KMS-11 (cell line): ENCODE measurements around the gene COG2.

ENCODE experiments used
- H2AFZ ChIP-seq: fragments of 200-600 bp; sonication (generic); 2 replicates; pipeline ENCODE4 v1.6.1; 2016; ENCODE audit warnings: antibody characterized with exemption, mixed run types, low read depth
- H3K27ac ChIP-seq: fragments of 200-600 bp; sonication (generic); 2 replicates; pipeline ENCODE4 v1.6.1; 2016; ENCODE audit warnings: mild to moderate bottlenecking, mixed run types
- H3K27me3 ChIP-seq: fragments of 200-600 bp; sonication (generic); 2 replicates; pipeline ENCODE4 v1.6.1; 2017; ENCODE audit warnings: mild to moderate bottlenecking, low read depth, mixed run types, moderate library complexity; ENCODE audit not compliant: insufficient read depth
- H3K36me3 ChIP-seq: fragments of 200-600 bp; sonication (generic); 2 replicates; pipeline ENCODE4 v1.6.1; 2017; ENCODE audit warnings: mild to moderate bottlenecking, mixed run types; ENCODE audit not compliant: insufficient read depth
- H3K4me1 ChIP-seq: fragments of 200-600 bp; sonication (generic); 2 replicates; pipeline ENCODE4 v1.6.1; 2016; ENCODE audit warnings: mild to moderate bottlenecking, low read depth, mixed run types; ENCODE audit not compliant: poor library complexity, severe bottlenecking
- H3K4me2 ChIP-seq: fragments of 200-600 bp; sonication (generic); 2 replicates; pipeline ENCODE4 v1.7.0; 2016; ENCODE audit warnings: mild to moderate bottlenecking, mixed run types
- H3K4me3 ChIP-seq: fragments of 200-600 bp; sonication (generic); IDR thresholded peaks from 2 replicates; pipeline ENCODE4 v1.6.1; 2017; ENCODE audit warnings: low read depth, low read length, mixed read lengths; ENCODE audit not compliant: insufficient read depth
- H3K79me2 ChIP-seq: fragments of 200-600 bp; sonication (generic); 2 replicates; pipeline ENCODE4 v1.6.1; 2016; ENCODE audit warnings: low read depth, mixed run types; ENCODE audit not compliant: insufficient read depth
- H3K9ac ChIP-seq: fragments of 200-600 bp; sonication (generic); 2 replicates; pipeline ENCODE4 v1.6.1; 2016; ENCODE audit warnings: mild to moderate bottlenecking, mixed run types
- H4K20me1 ChIP-seq: fragments of 200-600 bp; sonication (generic); 2 replicates; pipeline ENCODE4 v1.6.1; 2016; ENCODE audit warnings: mild to moderate bottlenecking, mixed run types; ENCODE audit not compliant: insufficient read depth
- TF ChIP-seq, protein P1 (sequence below): fragments of 200-600 bp; sonication (generic); conservative IDR thresholded peaks from 2 replicates; pipeline ENCODE4 v1.6.1; 2017; ENCODE audit warnings: low read depth, mild to moderate bottlenecking, antibody characterized with exemption, low read length, moderate library complexity, mixed read lengths

COG2 gene

DNA sequence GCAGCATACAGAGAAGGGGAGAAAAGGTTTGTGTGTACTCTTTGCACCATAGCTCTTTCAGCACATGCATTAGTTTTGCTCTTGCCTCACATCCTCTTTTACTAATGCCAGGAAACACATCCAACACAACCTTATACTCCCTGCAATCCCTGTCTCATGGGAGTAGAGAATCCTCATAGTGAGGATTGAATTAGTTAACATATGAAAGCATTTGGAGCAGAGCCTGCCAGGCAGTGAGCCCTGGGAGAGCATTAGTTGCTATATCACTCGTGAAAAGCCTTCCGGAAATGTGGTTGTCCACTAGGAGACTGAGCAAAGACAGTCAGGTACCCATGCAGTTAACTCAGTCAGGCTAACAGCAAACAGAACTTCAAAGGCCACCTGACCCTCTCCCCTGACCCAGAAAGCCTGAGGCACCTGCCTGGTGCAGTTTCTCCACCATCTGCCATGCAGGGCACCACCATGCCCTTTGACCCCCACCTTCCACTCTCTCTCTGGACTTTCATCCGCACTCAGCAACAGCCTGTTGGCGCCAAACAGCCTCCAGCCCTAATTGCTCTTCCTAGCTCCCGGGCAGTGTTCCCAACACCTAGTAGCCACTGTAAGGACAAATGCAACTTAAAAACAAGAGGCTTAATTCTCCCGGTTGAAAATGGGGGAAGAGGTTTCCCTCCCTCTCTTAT is 86.6 kb downstream of the COG2 start:
- TF ChIP-seq, protein P1, sequence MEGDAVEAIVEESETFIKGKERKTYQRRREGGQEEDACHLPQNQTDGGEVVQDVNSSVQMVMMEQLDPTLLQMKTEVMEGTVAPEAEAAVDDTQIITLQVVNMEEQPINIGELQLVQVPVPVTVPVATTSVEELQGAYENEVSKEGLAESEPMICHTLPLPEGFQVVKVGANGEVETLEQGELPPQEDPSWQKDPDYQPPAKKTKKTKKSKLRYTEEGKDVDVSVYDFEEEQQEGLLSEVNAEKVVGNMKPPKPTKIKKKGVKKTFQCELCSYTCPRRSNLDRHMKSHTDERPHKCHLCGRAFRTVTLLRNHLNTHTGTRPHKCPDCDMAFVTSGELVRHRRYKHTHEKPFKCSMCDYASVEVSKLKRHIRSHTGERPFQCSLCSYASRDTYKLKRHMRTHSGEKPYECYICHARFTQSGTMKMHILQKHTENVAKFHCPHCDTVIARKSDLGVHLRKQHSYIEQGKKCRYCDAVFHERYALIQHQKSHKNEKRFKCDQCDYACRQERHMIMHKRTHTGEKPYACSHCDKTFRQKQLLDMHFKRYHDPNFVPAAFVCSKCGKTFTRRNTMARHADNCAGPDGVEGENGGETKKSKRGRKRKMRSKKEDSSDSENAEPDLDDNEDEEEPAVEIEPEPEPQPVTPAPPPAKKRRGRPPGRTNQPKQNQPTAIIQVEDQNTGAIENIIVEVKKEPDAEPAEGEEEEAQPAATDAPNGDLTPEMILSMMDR: no peak
- H3K79me2 ChIP-seq: no peaks in the 10 kb centered on the region
- no peak overlapping the region for H3K4me2 ChIP-seq
- H2AFZ ChIP-seq: no peak overlapping the region
- H3K4me1 ChIP-seq: no peaks in the 10 kb centered on the region
- H3K27ac ChIP-seq: no peak overlapping the region
- no peak overlapping the region for H3K9ac ChIP-seq
- no peaks in the 10 kb centered on the region for H3K27me3 ChIP-seq
- H3K4me3 ChIP-seq: no peak overlapping the region
- no peaks in the 10 kb centered on the region for H3K36me3 ChIP-seq
- no peaks in the 10 kb centered on the region for H4K20me1 ChIP-seq

DNA sequence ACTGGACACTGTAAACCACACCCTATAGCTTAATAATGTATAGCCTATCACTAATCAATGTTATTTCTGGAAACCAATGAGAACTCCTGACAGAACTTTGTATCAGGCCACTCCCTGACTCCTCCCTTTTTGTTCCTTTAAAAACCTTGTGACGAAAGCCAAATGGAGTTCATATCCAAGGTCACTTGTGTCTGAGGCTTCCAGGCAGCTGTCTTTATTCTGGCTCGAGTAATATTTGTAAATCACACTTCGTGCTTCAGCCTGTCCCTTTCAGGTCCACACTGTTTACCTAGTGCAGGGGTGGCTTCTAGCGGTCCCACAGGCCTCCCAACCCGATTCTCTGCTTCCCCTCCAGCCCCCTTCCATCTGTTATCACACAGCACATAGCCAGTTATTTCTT is 88.7 kb downstream of the COG2 start:
- H3K36me3 ChIP-seq: no peaks in the 10 kb centered on the region
- TF ChIP-seq, protein P1: no peak
- H4K20me1 ChIP-seq: no peaks in the 10 kb centered on the region
- no peak overlapping the region for H3K27ac ChIP-seq
- no peak overlapping the region for H3K4me3 ChIP-seq
- H3K4me1 ChIP-seq: no peaks in the 10 kb centered on the region
- H3K9ac ChIP-seq: no peak overlapping the region
- no peaks in the 10 kb centered on the region for H3K27me3 ChIP-seq
- H3K4me2 ChIP-seq: no peak overlapping the region
- H3K79me2 ChIP-seq: no peaks in the 10 kb centered on the region
- H2AFZ ChIP-seq: no peak overlapping the region

DNA sequence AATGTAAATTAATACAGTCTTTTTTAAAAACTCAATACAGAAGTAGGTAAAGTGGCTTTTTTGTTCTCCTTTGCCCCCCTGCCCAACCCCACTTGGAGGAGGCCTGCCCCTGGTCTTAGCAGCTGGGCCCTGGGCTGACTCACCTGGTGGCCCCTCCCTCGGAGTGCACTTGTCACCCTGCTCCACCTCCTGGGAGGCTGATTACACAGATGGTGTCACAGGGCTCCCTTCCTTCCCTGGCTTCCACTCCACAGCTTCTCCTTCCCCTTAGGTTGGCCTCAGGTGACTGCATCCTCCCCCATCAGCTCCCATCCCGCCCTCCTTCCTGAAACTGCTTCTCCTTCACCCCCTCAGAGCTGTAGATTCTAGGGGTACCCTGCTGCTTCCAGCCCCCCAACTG is 93.2 kb downstream of the COG2 start:
- Histone ChIP-seq H3K36me3 (no peaks in the 10 kb centered on the region), H3K4me3 (no peak overlapping the region), H3K4me2 (no peak overlapping the region), H3K79me2 (no peaks in the 10 kb centered on the region), H4K20me1 (no peaks in the 10 kb centered on the region), H3K9ac (no peak overlapping the region), H2AFZ (no peak overlapping the region), H3K27ac (no peak overlapping the region), H3K4me1 (no peaks in the 10 kb centered on the region), H3K27me3 (no peaks in the 10 kb centered on the region)
- TF ChIP-seq, protein P1: no peak

DNA sequence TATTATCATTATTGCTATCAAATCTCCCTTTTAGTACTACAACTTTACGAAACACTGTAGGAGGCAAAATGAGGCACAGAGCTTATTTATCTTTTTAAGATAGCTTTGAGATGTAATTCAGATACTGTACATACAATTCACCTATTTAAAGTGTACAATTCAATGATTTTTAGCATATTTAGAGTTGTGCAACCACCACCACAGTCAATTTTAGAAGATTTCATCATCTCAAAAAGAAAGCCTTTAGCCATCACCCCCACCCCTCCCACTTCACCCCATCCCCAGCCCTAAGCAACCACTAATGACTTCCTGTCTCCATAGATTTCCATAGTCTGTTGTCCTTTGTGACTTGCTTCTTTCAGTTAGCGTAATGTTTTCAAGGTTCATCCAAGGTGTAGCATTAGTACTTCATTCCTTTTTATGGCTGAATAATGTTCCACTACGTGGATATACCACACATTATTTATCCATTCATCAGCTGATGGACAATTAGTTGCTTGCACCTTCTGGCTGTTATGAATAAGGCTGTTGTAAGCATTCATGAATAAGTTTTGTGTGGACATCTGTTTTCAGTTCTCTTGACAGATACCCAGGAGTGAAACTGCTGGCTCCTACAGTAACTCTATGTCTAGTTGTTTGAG is 95.5 kb downstream of the COG2 start:
- Histone ChIP-seq H3K36me3 (no peaks in the 10 kb centered on the region), H3K27me3 (no peaks in the 10 kb centered on the region), H3K79me2 (no peaks in the 10 kb centered on the region), H3K4me2 (no peak overlapping the region), H3K27ac (no peak overlapping the region), H3K9ac (no peak overlapping the region), H4K20me1 (no peaks in the 10 kb centered on the region), H2AFZ (no peak overlapping the region), H3K4me1 (no peaks in the 10 kb centered on the region), H3K4me3 (no peak overlapping the region)
- TF ChIP-seq, protein P1: no peak
